Mucosa of rectum (tissue), 2 donors: ENCODE measurements around the gene TRAIP.
A peak's percentile ranks its signal among the peaks of the same experiment; 100 is the strongest.
"Not testable (repeated sequence)": the region's sequence is repeated elsewhere in the genome, so short reads cannot be mapped to it uniquely, and the experiment has no call there.

Source experiments
- H3K27ac ChIP-seq, 2 donors: one replicate each; pipeline ENCODE4 v1.7.0; 2013; ENCODE audit warnings: inconsistent platforms in 2 of 2, low read depth in 2 of 2, low read length in 2 of 2
- H3K27me3 ChIP-seq, 2 donors: one replicate each; pipeline ENCODE4 v1.7.0; 2013; ENCODE audit warnings: low read length in 2 of 2; ENCODE audit not compliant: control insufficient read depth in 2 of 2, insufficient read depth in 2 of 2
- H3K36me3 ChIP-seq, 2 donors: one replicate each; pipeline ENCODE4 v1.7.0; 2013; ENCODE audit warnings: low read length in 2 of 2; ENCODE audit not compliant: control insufficient read depth in 2 of 2, insufficient read depth in 2 of 2
- H3K4me1 ChIP-seq, 2 donors: one replicate each; pipeline ENCODE4 v1.7.0; 2013; ENCODE audit warnings: low read length in 2 of 2, mild to moderate bottlenecking in 1 of 2; ENCODE audit not compliant: control insufficient read depth in 2 of 2, insufficient read depth in 2 of 2
- H3K4me3 ChIP-seq, 2 donors: one replicate each; pipeline ENCODE4 v1.7.0; 2013; ENCODE audit warnings: low read length in 2 of 2
- H3K9ac ChIP-seq, 2 donors: one replicate each; pipeline ENCODE4 v1.7.0; 2013; ENCODE audit warnings: low read length in 2 of 2, low read depth in 1 of 2, mild to moderate bottlenecking in 1 of 2
- H3K9me3 ChIP-seq, 2 donors: one replicate each; pipeline ENCODE4 v1.7.0; 2013; ENCODE audit warnings: low read length in 2 of 2; ENCODE audit not compliant: control insufficient read depth in 2 of 2
- donor health status: healthy.
- donor health status: Normal muscosa, but diverticular disease.

TRAIP gene

DNA sequence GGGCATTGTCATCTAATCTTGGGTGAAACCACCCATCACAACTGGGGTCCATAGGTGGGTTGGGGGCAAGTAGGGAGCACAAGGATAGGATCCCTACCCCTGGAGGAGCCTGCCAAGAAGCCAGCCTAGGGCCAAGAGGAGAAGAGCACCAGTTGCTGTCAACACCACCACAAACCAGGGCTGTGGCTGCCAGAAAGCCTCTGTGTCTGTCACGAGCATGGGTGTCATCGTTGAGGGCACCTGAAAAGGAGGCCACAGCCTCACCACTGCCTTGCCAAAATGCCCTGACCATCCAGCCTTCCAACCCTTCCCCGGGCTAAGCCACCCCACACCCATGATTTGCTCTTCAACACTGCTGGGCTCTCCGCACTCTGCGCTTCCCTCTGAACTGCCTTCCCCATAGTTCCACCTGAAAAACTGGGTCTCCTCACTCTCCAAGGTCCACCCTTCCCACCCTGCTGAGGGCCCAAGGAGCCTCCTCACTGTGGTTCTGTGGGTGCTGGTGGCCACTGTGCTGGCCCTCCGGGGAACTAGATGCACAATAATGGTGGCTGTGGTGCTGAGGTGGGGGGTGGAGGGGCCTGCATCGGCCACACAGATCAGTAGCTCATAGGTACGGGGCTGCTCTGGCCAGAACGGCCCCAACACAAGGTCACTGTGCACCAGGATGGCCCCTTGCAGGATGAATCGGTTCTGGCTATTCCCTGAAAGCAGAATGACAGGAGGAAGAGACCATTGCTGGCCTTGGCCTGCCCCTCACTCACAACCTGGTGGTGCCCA, 63.8 kb downstream of the TRAIP start:
- H3K27ac ChIP-seq, result no peak overlapping the region
- H3K27me3 ChIP-seq, result no peaks in the 10 kb centered on the region

DNA sequence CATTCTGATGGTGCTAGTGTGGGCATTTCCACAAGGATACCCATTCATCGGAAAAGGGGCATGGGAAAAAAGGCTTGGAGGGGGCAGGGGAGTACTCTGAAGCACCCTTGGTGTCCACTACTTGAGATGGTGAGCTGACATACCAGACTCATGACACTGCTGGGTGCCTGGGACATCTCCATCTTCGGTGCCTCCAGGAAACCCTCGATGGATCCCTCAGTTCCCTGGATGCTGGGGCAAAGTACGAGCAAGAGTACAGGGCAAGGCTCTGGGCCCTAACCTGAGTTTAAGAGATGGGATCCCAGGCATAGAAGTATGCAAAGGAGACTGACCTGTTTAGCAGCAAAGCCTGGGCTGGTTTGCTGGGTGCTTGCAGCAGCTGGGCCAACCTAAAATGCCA, 64.8 kb downstream of the TRAIP start:
- Histone ChIP-seq H3K9ac (no peak overlapping the region), H3K9me3 (no peaks in the 10 kb centered on the region), H3K36me3 (no peaks in the 10 kb centered on the region), H3K27ac (no peak overlapping the region), H3K4me3 (no peak overlapping the region), H3K4me1 (peaks cover 6 to 7% of the 10 kb centered on the region in 2 donors), H3K27me3 (no peaks in the 10 kb centered on the region)

More for the DNA sequence above, 63.8 kb downstream of the TRAIP start:
- Histone ChIP-seq H3K36me3 (no peaks in the 10 kb centered on the region), H3K9ac (no peak overlapping the region), H3K4me1 (no peaks in the 10 kb centered on the region), H3K9me3 (no peaks in the 10 kb centered on the region), H3K4me3 (no peak overlapping the region)

DNA sequence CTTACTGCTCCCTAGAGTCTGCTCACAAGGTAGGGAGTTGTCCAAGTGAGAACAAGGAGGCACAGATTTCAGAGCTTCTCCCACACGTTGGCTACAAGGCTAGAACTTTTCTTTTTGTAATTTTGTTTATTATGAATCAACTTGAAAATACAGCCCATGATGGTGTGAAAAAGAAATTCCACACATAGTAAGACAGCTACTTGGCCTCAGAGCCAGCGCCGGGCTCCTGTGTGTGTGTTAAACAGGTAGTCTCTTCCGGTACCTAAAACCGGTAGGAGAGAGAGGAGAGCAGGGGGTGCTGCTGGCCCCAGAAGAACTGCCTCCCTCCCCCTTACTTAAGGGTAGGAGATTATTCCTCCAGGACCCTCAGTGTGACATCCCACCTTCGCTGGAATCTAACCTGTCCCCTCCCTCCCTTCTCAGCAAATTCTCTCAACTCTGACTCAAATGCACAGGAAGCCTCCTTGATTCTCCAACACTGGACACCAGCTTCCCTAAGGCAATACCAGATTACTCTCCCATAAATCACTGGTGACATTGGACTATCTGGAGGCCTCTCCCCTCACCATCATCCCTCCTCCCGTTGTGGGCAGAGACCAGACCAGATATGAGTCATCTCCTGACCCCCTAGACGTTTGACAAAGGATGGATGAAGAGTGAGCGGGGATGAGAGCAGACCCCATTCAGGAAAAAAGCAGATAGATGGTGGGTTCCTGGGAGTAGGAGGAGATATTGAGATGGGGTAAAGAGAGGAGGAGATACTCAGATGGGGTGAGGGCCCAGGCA, 65.5 kb downstream of the TRAIP start:
- Histone ChIP-seq H3K4me3 (no peak overlapping the region), H3K9me3 (no peaks in the 10 kb centered on the region), H3K36me3 (no peaks in the 10 kb centered on the region), H3K4me1 (peaks cover 6 to 8% of the 10 kb centered on the region in 2 donors), H3K27me3 (no peaks in the 10 kb centered on the region), H3K9ac (no peak overlapping the region), H3K27ac (no peak overlapping the region)

DNA sequence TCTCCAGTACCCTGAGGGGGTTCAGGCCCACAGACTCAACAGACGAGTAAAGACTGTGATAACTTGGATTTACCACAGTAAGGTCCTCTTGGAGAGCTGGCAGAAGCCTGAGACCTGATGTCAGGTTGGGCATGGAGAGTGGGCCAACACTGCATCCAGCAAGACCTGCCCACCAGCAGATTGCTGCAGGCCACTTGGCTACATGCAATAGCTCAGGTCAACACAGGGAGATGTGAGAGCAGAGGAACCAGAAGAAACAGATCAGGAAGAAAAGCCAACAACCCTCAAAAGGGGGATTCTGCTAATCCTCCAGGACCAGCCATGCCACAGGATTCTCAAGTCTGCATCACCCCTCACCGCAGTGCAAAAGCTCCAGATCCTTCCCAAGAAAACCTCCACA, 68.3 kb downstream of the TRAIP start:
- H3K27ac ChIP-seq, result no peak overlapping the region
- no peak overlapping the region for H3K9ac ChIP-seq
- no peaks in the 10 kb centered on the region for H3K27me3 ChIP-seq
- peaks cover 6 to 19% of the 10 kb centered on the region in 2 donors for H3K4me1 ChIP-seq
- H3K36me3 ChIP-seq, result no peaks in the 10 kb centered on the region
- H3K9me3 ChIP-seq, result no peaks in the 10 kb centered on the region
- no peak overlapping the region for H3K4me3 ChIP-seq

DNA sequence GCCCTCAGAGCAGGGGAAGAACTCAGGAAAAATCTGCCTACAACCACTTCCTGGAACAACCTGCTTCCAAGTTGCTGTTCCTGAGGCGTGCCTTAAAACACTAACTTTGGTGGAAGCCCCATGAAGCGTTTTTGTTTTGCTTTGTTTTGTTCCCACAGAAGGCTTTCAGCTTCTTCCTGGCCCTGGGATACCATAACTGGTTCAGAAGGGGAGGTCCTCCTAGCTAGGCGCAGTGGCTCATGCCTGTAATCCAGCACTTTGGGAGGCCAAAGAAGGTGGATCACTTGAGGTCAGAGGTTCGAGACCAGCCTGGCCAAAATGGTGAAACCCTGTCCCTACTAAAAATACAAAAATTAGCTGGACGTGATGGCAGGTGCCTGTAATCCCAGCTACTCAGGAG, 68.8 kb downstream of the TRAIP start:
- H3K36me3 ChIP-seq, result no peaks in the 10 kb centered on the region
- no peak overlapping the region for H3K9ac ChIP-seq
- H3K27me3 ChIP-seq, result no peaks in the 10 kb centered on the region
- H3K27ac ChIP-seq, result no peak overlapping the region
- no peaks in the 10 kb centered on the region for H3K9me3 ChIP-seq
- peaks cover 6 to 19% of the 10 kb centered on the region in 2 donors for H3K4me1 ChIP-seq
- H3K4me3 ChIP-seq, result peak overlapping the region in 1 of 2 donors; percentile 87

DNA sequence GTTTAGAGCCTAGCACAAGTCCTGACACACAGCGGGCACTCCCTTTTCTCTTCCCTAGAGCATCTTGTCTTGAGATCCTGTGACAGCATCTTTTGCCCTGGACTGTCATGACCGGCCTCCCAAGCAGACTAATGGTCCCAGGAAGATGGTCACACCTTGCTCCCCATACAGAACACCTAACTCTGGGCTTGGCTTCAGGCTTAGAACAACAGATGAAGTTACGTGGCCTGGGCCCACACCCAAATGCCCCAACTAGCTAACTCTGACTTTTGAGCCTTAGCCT, 69.2 kb downstream of the TRAIP start:
- peak overlapping the region; percentile 89 to 97 for H3K9ac ChIP-seq
- peak overlapping the region; percentile 87 to 98 for H3K4me3 ChIP-seq

DNA sequence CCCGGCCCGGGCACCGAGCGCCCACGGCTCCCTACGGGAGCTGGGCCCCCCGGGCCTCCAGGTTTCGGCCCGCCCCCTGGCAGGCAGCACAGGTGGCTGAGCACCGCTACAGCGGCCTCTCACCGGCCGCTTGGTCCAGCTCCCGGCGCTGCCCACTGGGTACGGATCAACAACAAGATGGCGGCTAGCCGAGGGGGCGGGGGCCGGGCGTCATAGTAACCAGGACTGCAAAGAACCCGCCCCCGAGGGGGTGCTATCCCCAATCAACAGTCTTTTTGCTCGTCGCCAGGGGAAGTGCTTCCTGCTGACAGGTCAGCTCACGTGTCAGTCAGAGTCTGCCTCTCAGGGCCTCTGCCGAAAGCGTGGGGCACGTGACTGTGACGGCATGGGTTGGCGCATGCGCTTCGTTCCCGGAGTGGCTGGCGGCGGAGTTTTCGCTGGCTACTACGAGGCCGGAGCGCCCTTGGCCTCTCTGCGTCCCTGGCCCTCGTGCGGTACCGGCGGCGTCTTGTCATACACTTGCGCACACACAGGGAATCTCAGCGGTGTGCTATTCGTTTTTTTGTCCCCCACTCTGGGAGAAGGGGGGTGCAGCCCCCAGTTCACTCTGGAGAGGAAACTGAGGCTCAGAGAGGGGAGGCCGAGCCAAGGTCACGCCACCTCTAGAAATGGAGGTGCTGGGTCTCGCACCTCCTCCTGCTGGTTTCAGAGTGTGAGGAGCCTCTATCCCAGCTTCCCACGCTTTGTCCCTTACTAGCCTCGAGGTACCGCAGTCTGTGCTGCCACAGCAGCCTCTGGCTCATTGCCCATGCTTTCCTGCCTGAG, 69.8 kb downstream of the TRAIP start, which contains the start of gene IP6K1:
TSS of gene IP6K1 (minus strand) at position 186 of the 825 bp plus-strand sequence. CDS start 38,502 bp downstream, outside the sequence.
- H3K9me3 ChIP-seq, result no peaks in the 10 kb centered on the region
- peak within 1 kb of the TSS; percentile 87 to 98 for H3K4me3 ChIP-seq
- H3K36me3 ChIP-seq, result peaks cover under 1% of the 10 kb centered on the region in 2 donors
- peaks cover 7 to 21% of the 10 kb centered on the region in 2 donors for H3K4me1 ChIP-seq
- no peaks in the 10 kb centered on the region for H3K27me3 ChIP-seq
- H3K27ac ChIP-seq, result peak within 1 kb of the TSS; percentile 93 to 94
- H3K9ac ChIP-seq, result peak within 1 kb of the TSS; percentile 89 to 97

More for the DNA sequence above, 69.2 kb downstream of the TRAIP start:
- Histone ChIP-seq H3K36me3 (no peaks in the 10 kb centered on the region), H3K4me1 (peaks cover 6 to 19% of the 10 kb centered on the region in 2 donors), H3K27me3 (no peaks in the 10 kb centered on the region), H3K9me3 (no peaks in the 10 kb centered on the region), H3K27ac (peak overlapping the region; percentile 81 to 87)

DNA sequence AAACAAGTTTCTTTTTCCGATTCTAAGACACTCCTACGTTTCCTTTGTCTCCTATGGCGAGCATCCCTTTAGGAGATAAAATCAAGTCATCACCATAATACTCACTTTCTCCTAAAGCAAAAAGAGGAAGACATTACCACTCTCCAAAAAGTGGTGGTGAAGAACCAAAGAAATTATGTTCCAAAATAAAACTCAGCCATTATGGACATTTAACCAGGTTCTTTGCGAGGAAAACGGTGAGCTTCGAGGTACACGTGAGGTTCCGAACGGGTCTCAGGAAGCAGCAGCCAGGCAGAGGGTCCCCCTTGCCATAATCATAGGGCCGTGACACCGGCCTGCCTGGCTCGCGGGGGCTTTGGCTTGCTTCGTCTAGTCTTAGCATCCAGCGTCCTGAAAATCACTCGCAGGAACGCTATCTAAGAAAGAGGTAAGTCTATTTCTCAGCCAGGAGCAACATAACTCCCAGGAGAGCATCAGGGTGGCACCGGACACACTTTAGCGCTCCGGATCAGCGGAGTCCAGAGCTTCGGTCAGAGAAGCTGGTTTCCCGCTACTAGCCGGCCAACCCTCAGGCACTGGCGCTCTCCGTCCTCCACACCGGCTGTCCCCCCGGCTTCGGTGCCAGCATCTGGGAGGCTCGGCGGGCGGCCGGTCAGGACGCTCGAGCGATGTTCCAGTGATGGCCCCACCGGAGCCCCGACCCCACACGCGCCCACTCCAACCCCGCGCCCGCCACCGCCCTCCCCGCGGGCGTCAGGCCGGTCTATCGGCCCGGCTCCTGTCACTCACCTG, 70.6 kb downstream of the TRAIP start:
- Histone ChIP-seq H3K4me3 (peak overlapping the region; percentile 87 to 98), H3K9ac (peak overlapping the region; percentile 89 to 97), H3K27ac (peak overlapping the region; percentile 93 to 94), H3K9me3 (no peaks in the 10 kb centered on the region), H3K36me3 (peaks cover 3 to 7% of the 10 kb centered on the region in 2 donors), H3K4me1 (peaks cover 10 to 22% of the 10 kb centered on the region in 2 donors), H3K27me3 (no peaks in the 10 kb centered on the region)

DNA sequence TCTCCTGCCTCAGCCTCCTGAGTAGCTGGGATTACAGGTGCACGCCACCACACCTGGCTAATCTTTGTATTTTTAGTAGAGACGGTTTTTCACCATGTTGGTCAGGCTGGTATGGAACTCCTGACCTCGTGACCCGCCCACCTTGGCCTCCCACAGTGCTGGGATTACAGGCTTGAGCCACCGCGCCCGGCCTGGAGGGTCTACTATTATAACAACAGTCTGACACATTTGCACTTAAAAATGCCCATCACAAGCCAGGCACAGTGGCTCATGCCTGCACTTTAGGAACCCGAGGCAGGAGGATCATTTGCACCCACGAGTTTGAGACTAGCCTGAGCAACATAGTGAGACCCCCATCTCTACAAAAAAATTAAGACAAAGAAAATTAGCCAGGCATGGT, 74.1 kb downstream of the TRAIP start:
- not testable (repeated sequence) for H3K9ac ChIP-seq
- peaks cover 15 to 21% of the 10 kb centered on the region in 2 donors for H3K4me1 ChIP-seq

More for the DNA sequence above, 74.1 kb downstream of the TRAIP start:
- not testable (repeated sequence) for H3K4me3 ChIP-seq, H3K27ac ChIP-seq, H3K9me3 ChIP-seq, H3K27me3 ChIP-seq
- H3K36me3 ChIP-seq, result peaks cover 3 to 11% of the 10 kb centered on the region in 2 donors
